Activated naive CD8-positive, alpha-beta T cell (primary cell): ENCODE measurements around the gene CCL27.

ENCODE experiments used
- H3K27ac Mint-ChIP-seq: one replicate; pipeline ENCODE4 v1.8.0; 2021; ENCODE audit warnings: mixed read lengths
- H3K27me3 Mint-ChIP-seq: one replicate; pipeline ENCODE4 v1.8.0; 2021; ENCODE audit warnings: mixed read lengths
- H3K36me3 Mint-ChIP-seq: one replicate; pipeline ENCODE4 v1.8.0; 2021; ENCODE audit warnings: mixed read lengths
- H3K4me1 Mint-ChIP-seq: one replicate; pipeline ENCODE4 v1.8.0; 2021; ENCODE audit warnings: low read depth, mixed read lengths
- H3K4me3 Mint-ChIP-seq: one replicate; pipeline ENCODE4 v1.8.0; 2021; ENCODE audit warnings: mild to moderate bottlenecking, mixed read lengths
- H3K9me3 Mint-ChIP-seq: one replicate; pipeline ENCODE4 v1.8.0; 2021; ENCODE audit warnings: low read depth, mixed read lengths

CCL27 gene

GRCh38 chr9:34688329-34689115 is 26.1 kb upstream of the CCL27 start:
- H3K36me3 Mint-ChIP-seq: no peaks in the 10 kb centered on the region
- no peaks in the 10 kb centered on the region for H3K4me1 Mint-ChIP-seq
- H3K9me3 Mint-ChIP-seq: no peaks in the 10 kb centered on the region
- no peak overlapping the region for H3K4me3 Mint-ChIP-seq
- no peaks in the 10 kb centered on the region for H3K27me3 Mint-ChIP-seq
- H3K27ac Mint-ChIP-seq: no peak overlapping the region

DNA sequence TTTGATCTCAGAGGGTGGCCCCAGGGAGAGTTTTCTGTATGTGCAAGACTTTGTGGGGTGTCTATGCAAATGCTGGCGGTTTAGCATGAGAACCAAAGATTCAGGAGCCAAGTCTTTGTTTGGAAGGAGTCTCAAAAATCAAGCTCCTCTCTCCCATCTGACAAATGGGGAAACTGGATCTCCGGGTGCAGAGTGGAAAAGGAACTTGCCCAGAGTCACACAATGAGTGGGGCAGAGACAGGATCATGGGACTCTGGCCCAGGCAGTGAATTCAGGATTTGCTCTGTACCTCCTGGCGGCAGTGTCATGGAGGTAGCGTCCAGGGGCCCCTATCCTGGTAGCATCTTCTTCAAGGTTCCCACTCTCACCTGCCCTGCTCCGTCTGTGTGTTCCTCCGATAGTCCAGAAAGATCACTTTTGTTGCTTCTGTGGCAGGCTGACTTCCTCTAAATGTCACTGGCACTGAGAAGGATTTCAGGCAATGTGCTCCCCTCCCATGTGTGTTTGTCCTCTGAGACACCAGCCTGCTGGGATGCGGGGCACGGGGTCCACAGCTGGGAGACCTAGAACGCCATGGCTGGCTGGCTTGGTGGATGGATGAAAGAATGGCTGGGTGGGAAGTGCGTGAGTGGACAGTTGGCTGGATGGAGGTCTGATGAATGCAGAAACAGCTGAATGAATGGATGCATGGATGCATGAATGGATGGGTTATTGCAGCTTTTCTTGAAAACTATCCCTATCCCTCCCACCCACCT is 25.0 kb upstream of the CCL27 start:
- no peak overlapping the region for H3K27ac Mint-ChIP-seq
- no peaks in the 10 kb centered on the region for H3K27me3 Mint-ChIP-seq

GRCh38 chr9:34686732-34687131 is 24.3 kb upstream of the CCL27 start:
- no peaks in the 10 kb centered on the region for H3K4me1 Mint-ChIP-seq
- no peaks in the 10 kb centered on the region for H3K27me3 Mint-ChIP-seq
- H3K27ac Mint-ChIP-seq: no peak overlapping the region
- H3K4me3 Mint-ChIP-seq: no peak overlapping the region
- peaks cover 3% of the 10 kb centered on the region for H3K36me3 Mint-ChIP-seq
- H3K9me3 Mint-ChIP-seq: no peaks in the 10 kb centered on the region

More for the DNA sequence above, 25.0 kb upstream of the CCL27 start:
- Mint-ChIP-seq H3K36me3 (peaks cover 3% of the 10 kb centered on the region), H3K4me1 (no peaks in the 10 kb centered on the region), H3K4me3 (no peak overlapping the region), H3K9me3 (no peaks in the 10 kb centered on the region)

DNA sequence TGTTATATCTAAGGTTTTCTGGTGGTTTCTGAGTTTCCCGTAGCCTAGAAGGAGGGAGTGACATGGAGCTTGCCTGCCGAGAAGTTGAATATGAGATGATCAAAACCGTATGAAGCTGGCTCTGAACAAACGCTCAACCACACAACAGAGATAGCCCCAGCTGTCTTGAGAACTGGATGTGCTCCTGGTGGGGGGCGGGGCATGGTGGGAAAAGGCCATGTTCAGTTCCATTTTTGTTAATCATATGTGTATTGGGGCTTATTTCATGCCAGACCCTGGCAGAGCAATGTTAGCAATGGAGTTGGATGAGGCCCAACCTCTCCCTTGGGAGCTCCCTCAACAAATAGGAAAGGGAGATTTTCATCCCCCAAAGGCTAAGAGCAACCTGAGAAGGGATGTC is 23.8 kb upstream of the CCL27 start:
- Mint-ChIP-seq H3K9me3 (no peaks in the 10 kb centered on the region), H3K4me3 (no peak overlapping the region), H3K36me3 (peaks cover 5% of the 10 kb centered on the region), H3K27ac (no peak overlapping the region), H3K4me1 (no peaks in the 10 kb centered on the region), H3K27me3 (no peaks in the 10 kb centered on the region)

DNA sequence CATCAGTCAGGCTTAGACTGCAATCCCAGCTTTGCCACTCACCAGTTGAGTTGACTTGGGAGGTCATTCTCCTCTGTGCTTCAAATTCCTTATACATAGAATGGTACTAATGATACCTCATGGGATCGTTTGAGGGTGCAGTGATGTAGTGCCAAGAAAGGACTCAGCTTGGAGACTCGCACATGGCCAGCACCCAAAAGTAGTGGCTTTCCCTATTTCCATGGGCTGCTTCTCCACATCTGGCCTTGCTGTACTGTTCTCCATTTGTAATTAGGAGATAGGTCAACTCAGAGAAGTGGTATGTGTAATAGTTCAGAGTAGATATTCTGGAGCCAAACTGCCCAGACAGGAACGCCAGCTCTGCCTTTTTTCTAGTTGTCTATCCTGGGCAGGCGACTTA is 23.1 kb upstream of the CCL27 start:
- H3K9me3 Mint-ChIP-seq: no peaks in the 10 kb centered on the region
- H3K4me1 Mint-ChIP-seq: no peaks in the 10 kb centered on the region
- no peak overlapping the region for H3K27ac Mint-ChIP-seq
- H3K27me3 Mint-ChIP-seq: no peaks in the 10 kb centered on the region
- no peak overlapping the region for H3K4me3 Mint-ChIP-seq
- H3K36me3 Mint-ChIP-seq: peaks cover 7% of the 10 kb centered on the region

DNA sequence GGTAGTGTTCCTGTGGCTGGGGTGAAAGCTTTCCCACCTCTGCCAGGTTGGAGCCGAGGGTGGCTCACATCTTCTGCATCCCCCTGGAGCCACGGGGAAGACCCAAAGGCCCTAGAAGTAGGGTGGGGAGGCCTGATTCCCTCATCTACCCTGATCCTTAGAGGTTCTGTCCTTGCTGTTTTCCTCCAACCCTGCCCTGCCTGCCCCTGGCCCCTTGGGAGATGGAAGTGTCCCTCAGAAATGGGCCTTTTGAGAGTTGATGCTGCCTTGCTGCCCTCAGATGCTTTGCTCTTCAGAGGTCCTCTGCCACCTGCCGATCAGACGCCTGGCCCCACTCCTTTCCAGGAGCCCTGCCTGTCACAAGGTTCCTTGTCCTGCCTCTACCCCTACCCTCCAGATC is 22.4 kb upstream of the CCL27 start:
- Mint-ChIP-seq H3K9me3 (no peaks in the 10 kb centered on the region), H3K4me1 (no peaks in the 10 kb centered on the region), H3K36me3 (peaks cover 7% of the 10 kb centered on the region), H3K4me3 (no peak overlapping the region), H3K27ac (no peak overlapping the region), H3K27me3 (no peaks in the 10 kb centered on the region)

- Mint-ChIP-seq H3K4me3 (no peak overlapping the region), H3K9me3 (no peaks in the 10 kb centered on the region)
Measured at GRCh38 chr9:34684145-34684544, 21.7 kb upstream of the CCL27 start.

GRCh38 chr9:34675869-34676268 is 13.4 kb upstream of the CCL27 start:
- Mint-ChIP-seq H3K27ac (no peak overlapping the region), H3K9me3 (no peaks in the 10 kb centered on the region), H3K36me3 (peaks cover 2% of the 10 kb centered on the region), H3K4me1 (peaks cover 3% of the 10 kb centered on the region), H3K27me3 (no peaks in the 10 kb centered on the region), H3K4me3 (no peak overlapping the region)

More at GRCh38 chr9:34684145-34684544, 21.7 kb upstream of the CCL27 start:
- Mint-ChIP-seq H3K4me1 (no peaks in the 10 kb centered on the region), H3K36me3 (peaks cover 7% of the 10 kb centered on the region), H3K27ac (no peak overlapping the region), H3K27me3 (no peaks in the 10 kb centered on the region)

DNA sequence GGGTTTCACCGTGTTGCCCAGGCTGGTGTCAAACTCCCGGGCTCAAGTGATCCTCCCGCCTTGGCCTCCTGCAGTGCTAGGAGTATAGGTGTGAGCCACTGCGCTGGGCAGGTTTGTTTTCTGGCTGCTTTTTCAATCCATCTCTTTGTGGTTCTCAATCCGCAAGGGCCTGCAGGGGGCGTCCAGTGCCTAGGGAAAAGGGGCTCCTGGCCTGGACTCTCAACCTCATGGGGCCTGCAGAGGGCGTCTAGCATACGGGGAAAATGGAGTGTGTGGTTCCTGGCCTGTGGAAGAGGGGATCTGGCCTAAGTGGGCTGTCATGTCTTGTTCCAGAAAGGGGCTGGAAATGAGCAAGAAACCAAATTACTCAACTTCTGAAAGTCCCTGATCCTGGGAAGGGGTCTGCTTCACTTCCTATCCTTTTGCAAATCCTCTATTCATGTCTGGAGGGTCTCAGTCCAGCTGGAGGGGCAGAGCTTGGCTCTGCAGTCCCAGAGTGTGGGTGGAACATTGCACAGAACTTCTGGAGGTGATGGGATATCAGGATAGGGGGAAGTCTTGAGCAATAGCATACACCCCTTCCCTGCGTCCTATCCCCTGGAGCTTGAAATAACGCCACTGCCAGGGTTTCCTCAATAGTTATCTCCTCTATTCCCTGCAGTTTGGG is 12.7 kb upstream of the CCL27 start:
- Mint-ChIP-seq H3K4me1 (peaks cover 3% of the 10 kb centered on the region), H3K9me3 (peaks cover 4% of the 10 kb centered on the region), H3K27ac (no peak overlapping the region), H3K36me3 (peaks cover 3% of the 10 kb centered on the region), H3K4me3 (no peak overlapping the region), H3K27me3 (no peaks in the 10 kb centered on the region)

- H3K4me3 Mint-ChIP-seq: no peak overlapping the region
- no peaks in the 10 kb centered on the region for H3K27me3 Mint-ChIP-seq
- H3K9me3 Mint-ChIP-seq: peaks cover 4% of the 10 kb centered on the region
- peaks cover 3% of the 10 kb centered on the region for H3K4me1 Mint-ChIP-seq
- H3K36me3 Mint-ChIP-seq: peaks cover 7% of the 10 kb centered on the region
- no peak overlapping the region for H3K27ac Mint-ChIP-seq
Measured at GRCh38 chr9:34674440-34674839, 12.0 kb upstream of the CCL27 start.

DNA sequence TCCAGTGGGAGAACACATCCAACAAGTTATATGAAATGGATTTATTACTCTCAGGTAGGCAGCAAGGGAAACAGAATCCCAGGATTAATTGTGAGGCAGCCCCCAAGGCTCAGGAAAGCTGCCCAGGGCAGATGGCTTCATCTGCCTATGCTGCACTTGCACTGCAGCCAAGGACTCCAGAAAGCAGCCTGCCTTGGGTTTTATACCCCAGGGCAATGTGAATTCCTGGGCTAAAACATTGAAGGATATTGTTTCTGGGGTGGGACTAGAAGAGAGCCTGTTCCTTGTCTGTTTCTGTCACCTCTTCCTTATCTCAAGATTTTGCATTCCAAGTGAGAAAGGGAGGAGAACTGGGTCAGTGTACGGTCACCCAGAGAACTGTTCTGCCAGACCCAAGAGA is 8.8 kb upstream of the CCL27 start:
- no peaks in the 10 kb centered on the region for H3K27me3 Mint-ChIP-seq
- H3K36me3 Mint-ChIP-seq: peaks cover 11% of the 10 kb centered on the region
- H3K27ac Mint-ChIP-seq: no peak overlapping the region
- no peak overlapping the region for H3K4me3 Mint-ChIP-seq
- peaks cover 4% of the 10 kb centered on the region for H3K4me1 Mint-ChIP-seq
- H3K9me3 Mint-ChIP-seq: peaks cover 9% of the 10 kb centered on the region

GRCh38 chr9:34669809-34670562 is 7.5 kb upstream of the CCL27 start:
- H3K27ac Mint-ChIP-seq: no peak overlapping the region

DNA sequence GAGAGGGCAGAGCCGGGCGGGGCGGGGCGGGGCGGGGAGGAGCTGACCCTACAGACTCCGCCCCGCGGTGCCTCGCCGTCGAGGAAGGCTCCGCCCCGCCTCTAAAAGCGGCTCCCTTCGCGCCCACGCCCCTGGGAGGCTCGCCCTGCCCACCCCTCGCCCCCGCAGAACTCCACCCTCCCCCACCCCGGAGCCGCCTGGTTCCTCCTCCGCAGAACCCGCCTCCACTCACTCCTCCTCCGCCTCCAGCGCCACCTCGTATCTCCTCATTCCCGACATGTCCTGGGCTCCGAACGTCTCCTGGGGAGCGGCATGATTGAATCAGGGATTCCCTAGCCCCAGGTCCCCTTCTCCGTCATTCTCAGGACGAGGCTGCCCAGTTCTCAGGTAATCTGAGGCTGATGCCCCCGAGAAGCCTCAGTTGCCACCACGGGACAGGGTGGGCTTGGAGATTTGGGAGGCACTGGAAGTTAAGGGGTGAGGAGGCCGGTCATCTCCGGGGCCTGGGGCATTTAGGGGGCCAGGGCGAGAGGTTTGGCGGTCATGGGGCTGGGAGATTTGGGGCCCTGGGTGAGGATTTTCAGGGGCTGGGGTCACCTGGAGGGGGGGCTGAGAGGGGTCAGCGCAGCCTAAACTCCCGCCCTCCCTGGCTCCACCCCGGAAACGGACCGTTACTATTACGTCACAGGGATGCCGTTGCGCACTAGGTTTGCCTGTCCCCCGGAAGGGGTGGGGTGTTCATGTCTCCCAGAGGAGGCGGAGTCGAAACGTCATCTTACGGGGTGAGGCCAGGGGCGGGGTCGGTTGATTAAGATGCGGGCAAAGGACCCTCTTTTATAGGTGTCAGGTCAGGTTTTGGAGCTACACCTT is 3.2 kb upstream of the CCL27 start:
- peaks cover 14% of the 10 kb centered on the region for H3K36me3 Mint-ChIP-seq
- H3K4me1 Mint-ChIP-seq: peaks cover 45% of the 10 kb centered on the region
- peak overlapping the region; percentile 91 for H3K4me3 Mint-ChIP-seq
- peak overlapping the region; percentile 70 for H3K27ac Mint-ChIP-seq
- peaks cover 9% of the 10 kb centered on the region for H3K9me3 Mint-ChIP-seq
- no peaks in the 10 kb centered on the region for H3K27me3 Mint-ChIP-seq

More at GRCh38 chr9:34669809-34670562, 7.5 kb upstream of the CCL27 start:
- H3K36me3 Mint-ChIP-seq: peaks cover 11% of the 10 kb centered on the region
- peaks cover 10% of the 10 kb centered on the region for H3K4me1 Mint-ChIP-seq
- no peaks in the 10 kb centered on the region for H3K27me3 Mint-ChIP-seq
- no peak overlapping the region for H3K4me3 Mint-ChIP-seq
- peaks cover 9% of the 10 kb centered on the region for H3K9me3 Mint-ChIP-seq

DNA sequence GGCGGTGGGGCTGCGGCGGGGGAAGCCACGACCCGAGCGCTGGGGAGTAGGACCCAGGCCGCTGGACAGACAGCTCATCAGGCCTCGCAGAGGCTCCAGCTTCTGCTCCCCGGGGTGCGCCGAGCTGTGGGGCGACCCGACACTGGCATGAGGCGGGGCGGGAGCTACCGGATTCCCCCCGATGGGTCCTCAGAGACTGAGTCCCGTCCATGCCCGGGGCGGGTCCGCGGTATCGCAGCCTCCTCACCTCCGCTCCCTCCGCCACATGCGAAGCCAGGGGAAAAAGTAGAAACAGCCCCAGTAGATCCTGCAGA is 2.6 kb upstream of the CCL27 start:
- peaks cover 47% of the 10 kb centered on the region for H3K4me1 Mint-ChIP-seq
- H3K27ac Mint-ChIP-seq: no peak overlapping the region
- peak overlapping the region; percentile 91 for H3K4me3 Mint-ChIP-seq
- H3K9me3 Mint-ChIP-seq: peaks cover 5% of the 10 kb centered on the region
- peaks cover 13% of the 10 kb centered on the region for H3K36me3 Mint-ChIP-seq
- no peaks in the 10 kb centered on the region for H3K27me3 Mint-ChIP-seq
